Pancreas (tissue), 10 donors: ENCODE data around the gene DUSP22. TPM values are rescaled to one million over a fixed set of nuclear protein-coding genes. Genes with fewer than 3 reads are reported as not detected.

Experiments used
- ATAC-seq, 4 donors: fragments of 200-7000 bp; cut with Tn5 transposase; one replicate each; pipeline versions ENCODE4 v1.8.0 to v1.9.1; 2020; ENCODE audit warnings: mild to moderate bottlenecking in 4 of 4, moderate library complexity in 4 of 4
- DNase-seq, 6 donors: peaks; one replicate each; pipeline ENCODE4 v3.0.0-alpha.2; 2020
- FAIRE-seq: peaks from 2 replicates; lab custom pipeline; 2012; peaks lifted over from hg19 to GRCh38; lab: Jason Lieb, UNC
- H3K27ac ChIP-seq, 4 donors: fragments of 200-600 bp; sonication (generic); 1 replicate in 3 of 4; 2 replicates in 1 of 4; pipeline versions ENCODE4 v1.5.0 to v1.8.0; 2020
- H3K27me3 ChIP-seq, 4 donors: fragments of 200-600 bp; one replicate each; pipeline ENCODE4 v1.8.0; 2021
- H3K36me3 ChIP-seq, 3 donors: fragments of 200-600 bp; sonication (generic) in 1 of 3; one replicate each; pipeline versions ENCODE4 v1.5.0 to v1.8.0; 2020 to 2021
- H3K4me1 ChIP-seq, 3 donors: fragments of 200-600 bp; one replicate each; pipeline ENCODE4 v1.8.0; 2021
- H3K4me3 ChIP-seq, 4 donors: fragments of 200-600 bp; sonication (generic) in 2 of 4; one replicate each; pipeline versions ENCODE4 v1.5.0 to v1.8.0; 2020 to 2021
- H3K9me3 ChIP-seq, 4 donors: fragments of 200-600 bp; one replicate each; pipeline ENCODE4 v1.8.0; 2021
- CTCF ChIP-seq, 4 donors: fragments of 200-600 bp; sonication (generic) in 3 of 4; IDR thresholded peaks; one replicate each; pipeline versions ENCODE4 v1.5.0 to v1.8.0; 2021; ENCODE audit warnings: antibody characterized with exemption in 4 of 4
- WGBS, 2 donors: extraction: QIAGEN DNeasy Blood & Tissue Kit; methylation state at CpG; one replicate each; pipeline ENCODE4 v1.1.7; 2013; 5-methylcytosine and 5-hydroxymethylcytosine counted together
- intact Hi-C, 3 donors: fragments of 100-400 bp; cut with DNase I; formaldehyde crosslinking; loops; one replicate each; pipeline versions ENCODE4 v1.11.1 to v1.14.2; 2022
- polyA plus RNA-seq, 2 donors: library from polyadenylated mRNA; stranded (reverse); fragments of 200-250 nt; gene quantifications; one replicate each; pipeline ENCODE4 v1.2.3, GENCODE V29; 2013
- total RNA-seq, 6 donors: library from RNA; stranded (reverse); fragmentation: NEBNext Ultra II Directional in 4 of 6; extraction: Animal tissue kit (Norgen Biotek cat#: 25700) in 4 of 6; gene quantifications; one replicate each; pipeline versions ENCODE4 v1.2.1 to v1.2.4, GENCODE V29; 2021 to 2023
- donor health status: healthy with polysubstance abuse.
- donor health status: DM: no; HTN: no; CAD: no; lungs with moderate emphysema.
- donor health status: DM: no; HTN: no; CAD: no.
- donor health status: control.
- donor health status: control.
- donor health status: Bipolar disorder and iron deficiency.
- donor health status: DM: yes; HTN: yes; CAD: no.
- donor health status: DM: no; HTN: no; CAD: no.
- donor health status: DM: no; HTN: no; CAD: no.
- donor health status: DM: yes; HTN: yes; CAD: no.

DUSP22 gene
- total and polyA plus RNA-seq, 8 donors, result 16.4 to 32.9 (median 24.6) TPM

GRCh38 chr6:346386-347030, 54.2 kb downstream of the DUSP22 start:
- no peak for TF ChIP-seq CTCF (IDR thresholded peaks at IDR 0.05)
- Histone ChIP-seq H3K4me1 (no peaks in the 10 kb centered on the region), H3K27me3 (no peaks in the 10 kb centered on the region), H3K9me3 (no peaks in the 10 kb centered on the region), H3K4me3 (no peak overlapping the region), H3K27ac (no peak overlapping the region), H3K36me3 (peaks cover 0 to 9% (median 0%) of the 10 kb centered on the region in 3 donors)
- DNase-seq (no peak), FAIRE-seq (no peak), ATAC-seq (no peak)
- intact Hi-C loops, result no loop called here
- WGBS, 2 donors, result 69 to 72% methylated on average over 10 of the region's 10 CpGs

DNA sequence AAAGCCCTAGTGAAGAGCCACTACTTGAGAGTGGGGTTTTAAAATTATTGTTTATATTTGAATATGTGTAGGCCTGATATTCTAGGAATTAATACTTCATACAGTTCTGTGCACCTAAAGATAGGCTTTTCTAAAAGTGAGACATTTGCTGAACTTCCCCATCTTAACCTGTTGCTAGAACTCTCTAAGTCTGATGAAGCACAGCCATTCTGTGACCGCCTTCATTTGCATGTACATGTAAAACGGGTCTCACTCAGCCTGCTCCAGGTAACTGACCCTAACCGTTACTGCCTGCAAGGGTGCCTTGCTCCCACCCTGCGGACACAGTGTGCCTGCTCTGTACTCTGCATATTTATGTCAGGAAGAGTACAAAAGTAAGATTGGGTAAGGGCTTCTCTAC, 54.9 kb downstream of the DUSP22 start:
- FAIRE-seq (no peak), ATAC-seq (no peak), DNase-seq (no peak)
- TF ChIP-seq CTCF (IDR thresholded peaks at IDR 0.05), result no peak
- peaks cover 0 to 9% (median 0%) of the 10 kb centered on the region in 3 donors for H3K36me3 ChIP-seq
- 75 to 83% methylated on average over 4 of the region's 4 CpGs for WGBS, 2 donors
- no peaks in the 10 kb centered on the region for H3K9me3 ChIP-seq
- H3K27me3 ChIP-seq, result no peaks in the 10 kb centered on the region
- H3K4me3 ChIP-seq, result no peak overlapping the region
- no peak overlapping the region for H3K27ac ChIP-seq
- H3K4me1 ChIP-seq, result no peaks in the 10 kb centered on the region
- intact Hi-C loops, result no loop called here

- WGBS, 2 donors, result 79 to 89% methylated on average over 27 of the region's 27 CpGs
- no peak for TF ChIP-seq CTCF (IDR thresholded peaks at IDR 0.05)
- Histone ChIP-seq H3K27ac (no peak overlapping the region), H3K9me3 (no peaks in the 10 kb centered on the region), H3K36me3 (peaks cover 0 to 9% (median 0%) of the 10 kb centered on the region in 3 donors), H3K4me1 (no peaks in the 10 kb centered on the region), H3K4me3 (no peak overlapping the region), H3K27me3 (no peaks in the 10 kb centered on the region)
- FAIRE-seq (no peak), ATAC-seq (no peak), DNase-seq (no peak)
- intact Hi-C loops, result no loop called here
Measured at GRCh38 chr6:347951-348859, 55.9 kb downstream of the DUSP22 start.

DNA sequence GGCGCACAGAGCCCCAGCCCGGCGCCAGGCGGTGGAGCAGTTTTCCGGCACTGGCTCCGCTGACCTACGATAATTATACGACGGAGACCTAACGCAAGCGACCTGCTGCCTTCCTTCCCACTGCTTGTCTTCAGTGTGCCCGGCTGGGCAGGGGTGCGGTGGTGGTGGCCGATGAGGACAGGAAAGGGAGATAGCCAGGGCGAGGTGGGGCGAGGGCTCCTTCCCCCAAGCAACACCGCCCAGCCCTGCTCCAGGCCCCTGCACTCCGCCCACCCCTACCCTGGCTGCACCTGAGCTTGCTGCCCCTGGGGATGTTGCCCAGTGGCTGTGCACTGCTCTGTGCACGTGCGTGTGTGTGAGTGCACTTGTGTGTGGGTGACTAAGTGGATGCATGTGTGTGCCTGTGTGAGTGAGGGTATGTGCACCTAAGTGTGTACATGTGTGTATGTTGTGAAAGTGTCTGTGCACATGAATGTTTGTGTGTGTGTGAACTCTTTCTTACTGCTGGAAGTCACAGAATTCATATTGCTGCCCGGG, 56.6 kb downstream of the DUSP22 start:
- Histone ChIP-seq H3K4me1 (no peaks in the 10 kb centered on the region), H3K4me3 (no peak overlapping the region), H3K27ac (no peak overlapping the region), H3K27me3 (no peaks in the 10 kb centered on the region), H3K9me3 (no peaks in the 10 kb centered on the region), H3K36me3 (peaks cover 0 to 9% (median 0%) of the 10 kb centered on the region in 3 donors)
- intact Hi-C loops, result no loop called here
- no peak for DNase-seq
- FAIRE-seq, result no peak
- ATAC-seq, result peak in 1 of 4 donors; percentile 12
- no peak for TF ChIP-seq CTCF (IDR thresholded peaks at IDR 0.05)
- WGBS, 2 donors, result 79 to 80% methylated on average over 21 of the region's 21 CpGs
